ENCODE results near the gene NFATC3.

Gene NFATC3

GRCh38 chr16:68049449-68049848, 35.7 kb upstream of the NFATC3 start:
- no peak overlapping the region for H3K4me3 ChIP-seq (replicated peaks; ENCODE audit: low read depth, low read length)
- DNase-seq (ENCODE audit: extremely low read depth, low read depth), result no peak
- TF ChIP-seq CTCF (IDR thresholded peaks at IDR 0.05; ENCODE audit: low read depth, low read length, missing control alignments), result no peak

GRCh38 chr16:68055395-68055794, 29.8 kb upstream of the NFATC3 start:
- no peak for TF ChIP-seq CTCF (IDR thresholded peaks at IDR 0.05; ENCODE audit: low read depth, low read length, missing control alignments)
- no peak for DNase-seq (ENCODE audit: extremely low read depth, low read depth)
- H3K4me3 ChIP-seq (replicated peaks; ENCODE audit: low read depth, low read length), result no peak overlapping the region

- no peak overlapping the region for H3K4me3 ChIP-seq (replicated peaks; ENCODE audit: low read depth, low read length)
Measured at GRCh38 chr16:68059804-68060203, 25.4 kb upstream of the NFATC3 start.

GRCh38 chr16:68061396-68061795, 23.8 kb upstream of the NFATC3 start:
- no peak for TF ChIP-seq CTCF (IDR thresholded peaks at IDR 0.05; ENCODE audit: low read depth, low read length, missing control alignments)
- H3K4me3 ChIP-seq (replicated peaks; ENCODE audit: low read depth, low read length), result no peak overlapping the region
- no peak for DNase-seq (ENCODE audit: extremely low read depth, low read depth)

More at GRCh38 chr16:68059804-68060203, 25.4 kb upstream of the NFATC3 start:
- no peak for DNase-seq (ENCODE audit: extremely low read depth, low read depth)
- no peak for TF ChIP-seq CTCF (IDR thresholded peaks at IDR 0.05; ENCODE audit: low read depth, low read length, missing control alignments)

GRCh38 chr16:68062910-68063393, 22.2 kb upstream of the NFATC3 start:
- H3K4me3 ChIP-seq (replicated peaks; ENCODE audit: low read depth, low read length), result no peak overlapping the region
- no peak for TF ChIP-seq CTCF (IDR thresholded peaks at IDR 0.05; ENCODE audit: low read depth, low read length, missing control alignments)
- no peak for DNase-seq (ENCODE audit: extremely low read depth, low read depth)

- H3K4me3 ChIP-seq (replicated peaks; ENCODE audit: low read depth, low read length), result no peak overlapping the region
- TF ChIP-seq CTCF (IDR thresholded peaks at IDR 0.05; ENCODE audit: low read depth, low read length, missing control alignments), result peak; percentile 90
- DNase-seq (ENCODE audit: extremely low read depth, low read depth), result no peak
Measured at GRCh38 chr16:68064791-68065365, 20.3 kb upstream of the NFATC3 start.
